Vagina (tissue), 2 donors: Measurements from ENCODE around the gene TTLL11. TPM values are rescaled to one million over a fixed set of nuclear protein-coding genes. Genes with fewer than 3 reads are reported as not detected.

ENCODE experiments used
- DNase-seq, 2 donors: peaks; one replicate each; pipeline ENCODE4 v3.0.0-alpha.2; 2017; ENCODE audit errors: extremely low spot score in 2 of 2
- H3K27ac ChIP-seq: fragments of 200-600 bp; sonication (generic); one replicate; pipeline ENCODE4 v1.5.1; 2019
- H3K27me3 ChIP-seq: fragments of 200-600 bp; sonication (generic); one replicate; pipeline ENCODE4 v1.5.1; 2019
- H3K36me3 ChIP-seq, 2 donors: fragments of 200-600 bp; sonication (generic); one replicate each; pipeline ENCODE4 v1.5.1; 2017 to 2019
- H3K4me1 ChIP-seq: fragments of 200-600 bp; sonication (generic); one replicate; pipeline ENCODE4 v1.5.1; 2019
- H3K4me3 ChIP-seq, 2 donors: fragments of 200-600 bp; sonication (generic); 1 replicate in 1 of 2; 2 replicates in 1 of 2; pipeline ENCODE4 v1.5.1; 2016 to 2019
- H3K9me3 ChIP-seq: fragments of 200-600 bp; sonication (generic); one replicate; pipeline ENCODE4 v1.5.1; 2019
- CTCF ChIP-seq, 3 experiments: fragments of 450-650 bp in 2 of 3; fragments of 200-600 bp in 1 of 3; sonication (generic) in 1 of 3; IDR thresholded peaks; one replicate each; pipeline ENCODE4 v1.5.1; 2017 to 2019; ENCODE audit warnings: antibody characterized with exemption in 3 of 3, mild to moderate bottlenecking in 2 of 3, moderate library complexity in 2 of 3
- POLR2A ChIP-seq, 2 donors: fragments of 450-650 bp; IDR thresholded peaks; one replicate each; pipeline ENCODE4 v1.6.1; 2017; ENCODE audit warnings: antibody characterized with exemption in 2 of 2, mild to moderate bottlenecking in 2 of 2, moderate library complexity in 2 of 2
- POLR2AphosphoS5 ChIP-seq, 2 donors: sonication (generic); formaldehyde crosslinking; IDR thresholded peaks; one replicate each; pipeline ENCODE4 v1.9.0; 2017; ENCODE audit warnings: antibody characterized with exemption in 2 of 2, mild to moderate bottlenecking in 2 of 2, low read depth in 1 of 2; ENCODE audit not compliant: insufficient read depth in 1 of 2
- intact Hi-C: fragments of 100-400 bp; cut with DNase I; formaldehyde crosslinking; loops from one replicate; pipeline ENCODE4 v1.15.1; 2023
- total RNA-seq: library from RNA; depleted of rRNA; stranded (reverse); fragments of >200 nt; gene quantifications from one replicate; pipeline ENCODE4 v1.2.3, GENCODE V29; 2016

TTLL11 gene
- total RNA-seq, 1 donor from 2014 or later, result 11.0 TPM

- no peaks in the 10 kb centered on the region for H3K27me3 ChIP-seq
- no peaks in the 10 kb centered on the region for H3K4me1 ChIP-seq
- no peak overlapping the region for H3K4me3 ChIP-seq
- intact Hi-C loops, result no loop called here
- no peak for DNase-seq
- no peak overlapping the region for H3K27ac ChIP-seq
- TF ChIP-seq CTCF (IDR thresholded peaks at IDR 0.05) (no peak), POLR2AphosphoS5 (IDR thresholded peaks at IDR 0.05; ENCODE audit: insufficient read depth in 1 of 2, low read depth in 1 of 2) (no peak), POLR2A (IDR thresholded peaks at IDR 0.05) (no peak)
- no peaks in the 10 kb centered on the region for H3K36me3 ChIP-seq
- no peaks in the 10 kb centered on the region for H3K9me3 ChIP-seq
Measured at GRCh38 chr9:121898856-121899255, 194.3 kb downstream of the TTLL11 start.

GRCh38 chr9:121897140-121897539, 196.0 kb downstream of the TTLL11 start:
- no peaks in the 10 kb centered on the region for H3K36me3 ChIP-seq
- H3K4me1 ChIP-seq, result no peaks in the 10 kb centered on the region
- TF ChIP-seq CTCF (IDR thresholded peaks at IDR 0.05), result no peak
- TF ChIP-seq POLR2A (IDR thresholded peaks at IDR 0.05), result no peak
- TF ChIP-seq POLR2AphosphoS5 (IDR thresholded peaks at IDR 0.05; ENCODE audit: insufficient read depth in 1 of 2, low read depth in 1 of 2), result no peak
- no peaks in the 10 kb centered on the region for H3K9me3 ChIP-seq
- H3K27ac ChIP-seq, result no peak overlapping the region
- no peaks in the 10 kb centered on the region for H3K27me3 ChIP-seq
- intact Hi-C loops, result no loop called here
- DNase-seq, result no peak
- H3K4me3 ChIP-seq, result no peak overlapping the region

GRCh38 chr9:121896545-121896943, 196.6 kb downstream of the TTLL11 start:
- no peak for DNase-seq
- TF ChIP-seq POLR2A (IDR thresholded peaks at IDR 0.05) (no peak), POLR2AphosphoS5 (IDR thresholded peaks at IDR 0.05; ENCODE audit: insufficient read depth in 1 of 2, low read depth in 1 of 2) (no peak), CTCF (IDR thresholded peaks at IDR 0.05) (no peak)
- no peaks in the 10 kb centered on the region for H3K4me1 ChIP-seq
- no peaks in the 10 kb centered on the region for H3K36me3 ChIP-seq
- no peak overlapping the region for H3K4me3 ChIP-seq
- intact Hi-C loops, result no loop called here
- H3K27me3 ChIP-seq, result no peaks in the 10 kb centered on the region
- no peaks in the 10 kb centered on the region for H3K9me3 ChIP-seq
- no peak overlapping the region for H3K27ac ChIP-seq

GRCh38 chr9:121895818-121896544, 197.1 kb downstream of the TTLL11 start:
- no peak overlapping the region for H3K27ac ChIP-seq

More at GRCh38 chr9:121895818-121896544, 197.1 kb downstream of the TTLL11 start:
- H3K36me3 ChIP-seq, result no peaks in the 10 kb centered on the region
- H3K27me3 ChIP-seq, result no peaks in the 10 kb centered on the region
- H3K9me3 ChIP-seq, result no peaks in the 10 kb centered on the region
- H3K4me1 ChIP-seq, result no peaks in the 10 kb centered on the region
- intact Hi-C loops, result no loop called here
- no peak for TF ChIP-seq CTCF (IDR thresholded peaks at IDR 0.05)
- no peak for TF ChIP-seq POLR2A (IDR thresholded peaks at IDR 0.05)
- no peak for TF ChIP-seq POLR2AphosphoS5 (IDR thresholded peaks at IDR 0.05; ENCODE audit: insufficient read depth in 1 of 2, low read depth in 1 of 2)
- no peak for DNase-seq
- no peak overlapping the region for H3K4me3 ChIP-seq
